ENCODE measurements around the gene PTPRF.
"Not testable (repeated sequence)": the region's sequence is repeated elsewhere in the genome, so short reads cannot be mapped to it uniquely, and the experiment has no call there.

The PTPRF gene

DNA sequence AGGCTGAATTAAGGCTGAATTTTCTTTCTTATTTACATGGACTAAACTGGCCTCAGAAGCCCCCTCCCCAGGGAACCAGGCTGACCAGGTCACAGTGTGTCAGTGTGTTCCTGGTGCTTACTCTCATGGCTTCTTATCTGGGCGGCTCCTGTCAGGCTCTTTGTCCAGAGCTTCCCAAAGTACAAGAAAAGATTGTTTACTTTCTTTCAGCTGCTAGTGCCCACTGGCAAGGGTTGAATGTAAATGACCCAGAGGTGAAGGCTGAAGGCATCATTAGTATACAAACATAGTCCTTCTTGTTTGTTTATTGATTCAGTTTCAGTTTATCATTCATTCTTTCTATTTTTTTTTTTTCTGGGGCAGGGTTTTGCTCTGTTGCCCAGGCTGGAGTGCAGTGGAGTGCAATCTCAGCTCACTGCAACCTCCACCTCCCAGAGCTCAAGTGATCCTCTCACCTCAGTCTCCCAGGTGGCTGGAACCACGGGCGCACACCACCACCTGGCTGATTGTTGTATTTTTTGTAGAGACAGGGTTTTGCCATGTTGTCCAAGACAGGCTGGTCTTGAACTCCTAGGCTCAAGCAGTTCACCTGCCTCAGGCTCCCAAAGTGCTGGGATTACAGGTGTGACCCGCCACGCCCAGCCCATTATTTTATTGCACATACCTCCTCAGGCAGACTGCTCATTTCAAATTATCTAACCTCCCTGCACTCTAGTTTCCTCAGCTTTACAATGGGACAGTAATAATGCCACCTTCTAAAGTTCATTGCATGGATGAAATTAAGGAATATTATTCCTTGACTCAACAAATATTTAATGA, 109.5 kb downstream of the PTPRF start:
- no peak for DNase-seq (ENCODE audit: low read depth)
- no peak for TF ChIP-seq POLR2A (IDR thresholded peaks at IDR 0.05; ENCODE audit: extremely low read depth, insufficient read length)
- TF ChIP-seq, protein P1, sequence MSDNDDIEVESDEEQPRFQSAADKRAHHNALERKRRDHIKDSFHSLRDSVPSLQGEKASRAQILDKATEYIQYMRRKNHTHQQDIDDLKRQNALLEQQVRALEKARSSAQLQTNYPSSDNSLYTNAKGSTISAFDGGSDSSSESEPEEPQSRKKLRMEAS (IDR thresholded peaks at IDR 0.05; ENCODE audit: low read depth, low read length) = no peak
- TF ChIP-seq, protein P2, sequence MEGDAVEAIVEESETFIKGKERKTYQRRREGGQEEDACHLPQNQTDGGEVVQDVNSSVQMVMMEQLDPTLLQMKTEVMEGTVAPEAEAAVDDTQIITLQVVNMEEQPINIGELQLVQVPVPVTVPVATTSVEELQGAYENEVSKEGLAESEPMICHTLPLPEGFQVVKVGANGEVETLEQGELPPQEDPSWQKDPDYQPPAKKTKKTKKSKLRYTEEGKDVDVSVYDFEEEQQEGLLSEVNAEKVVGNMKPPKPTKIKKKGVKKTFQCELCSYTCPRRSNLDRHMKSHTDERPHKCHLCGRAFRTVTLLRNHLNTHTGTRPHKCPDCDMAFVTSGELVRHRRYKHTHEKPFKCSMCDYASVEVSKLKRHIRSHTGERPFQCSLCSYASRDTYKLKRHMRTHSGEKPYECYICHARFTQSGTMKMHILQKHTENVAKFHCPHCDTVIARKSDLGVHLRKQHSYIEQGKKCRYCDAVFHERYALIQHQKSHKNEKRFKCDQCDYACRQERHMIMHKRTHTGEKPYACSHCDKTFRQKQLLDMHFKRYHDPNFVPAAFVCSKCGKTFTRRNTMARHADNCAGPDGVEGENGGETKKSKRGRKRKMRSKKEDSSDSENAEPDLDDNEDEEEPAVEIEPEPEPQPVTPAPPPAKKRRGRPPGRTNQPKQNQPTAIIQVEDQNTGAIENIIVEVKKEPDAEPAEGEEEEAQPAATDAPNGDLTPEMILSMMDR (IDR thresholded peaks at IDR 0.05; ENCODE audit: low read depth, low read length) = no peak
- no peak for TF ChIP-seq MYC (IDR thresholded peaks at IDR 0.05; ENCODE audit: low read depth, low read length)
- no peak overlapping the region for H3K4me3 ChIP-seq (ENCODE audit: low read depth, low read length)

DNA sequence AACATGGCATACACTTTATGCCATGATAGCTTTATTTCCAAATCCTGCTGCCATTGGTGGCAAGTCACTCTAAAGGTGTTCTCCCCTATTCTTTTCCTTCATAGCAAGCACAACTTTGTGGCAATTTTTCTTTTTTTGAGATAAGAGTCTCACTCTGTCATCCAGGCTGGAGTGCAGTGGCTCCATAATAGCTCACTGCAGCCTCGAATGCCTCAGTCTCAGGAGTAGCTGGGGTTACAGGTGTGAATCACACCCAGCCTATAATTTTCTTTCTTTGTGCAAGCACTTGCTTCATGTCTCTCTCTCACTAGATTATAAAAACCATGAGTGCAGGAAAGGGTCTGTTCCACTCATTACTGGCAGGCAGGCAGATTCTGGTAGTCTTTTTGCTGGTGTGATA, 113.9 kb downstream of the PTPRF start:
- TF ChIP-seq MYC (IDR thresholded peaks at IDR 0.05; ENCODE audit: low read depth, low read length) (no peak), POLR2A (IDR thresholded peaks at IDR 0.05; ENCODE audit: extremely low read depth, insufficient read length) (no peak)
- TF ChIP-seq, protein P1 (IDR thresholded peaks at IDR 0.05; ENCODE audit: low read depth, low read length) = no peak
- TF ChIP-seq, protein P2 (IDR thresholded peaks at IDR 0.05; ENCODE audit: low read depth, low read length) = no peak
- H3K4me3 ChIP-seq (ENCODE audit: low read depth, low read length) = no peak overlapping the region

DNA sequence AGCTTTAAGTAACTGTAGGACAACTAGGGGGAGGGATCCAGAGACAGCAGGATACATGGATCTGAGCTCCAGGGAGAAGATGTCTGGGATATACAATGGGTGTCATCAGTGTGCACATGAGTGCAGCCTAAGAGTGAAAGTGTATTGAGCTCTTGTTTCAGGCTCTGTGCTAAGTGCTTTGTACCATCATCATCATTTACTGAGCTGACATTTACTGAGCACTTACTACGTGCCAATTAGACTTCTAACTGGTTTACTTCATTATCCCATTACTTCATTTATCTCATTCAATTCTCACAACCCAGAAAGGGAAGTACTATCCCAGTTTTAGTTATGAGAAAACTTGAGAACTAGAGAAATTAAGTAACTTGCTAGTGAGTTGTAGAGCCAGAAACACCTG, 114.8 kb downstream of the PTPRF start:
- no peak overlapping the region for H3K4me3 ChIP-seq (ENCODE audit: low read depth, low read length)
- DNase-seq (ENCODE audit: low read depth) = no peak
- TF ChIP-seq MYC (IDR thresholded peaks at IDR 0.05; ENCODE audit: low read depth, low read length) = no peak
- TF ChIP-seq, protein P1 (IDR thresholded peaks at IDR 0.05; ENCODE audit: low read depth, low read length) = no peak
- no peak for TF ChIP-seq POLR2A (IDR thresholded peaks at IDR 0.05; ENCODE audit: extremely low read depth, insufficient read length)
- TF ChIP-seq, protein P2 (IDR thresholded peaks at IDR 0.05; ENCODE audit: low read depth, low read length) = no peak

More for the DNA sequence above, 113.9 kb downstream of the PTPRF start:
- no peak for DNase-seq (ENCODE audit: low read depth)

DNA sequence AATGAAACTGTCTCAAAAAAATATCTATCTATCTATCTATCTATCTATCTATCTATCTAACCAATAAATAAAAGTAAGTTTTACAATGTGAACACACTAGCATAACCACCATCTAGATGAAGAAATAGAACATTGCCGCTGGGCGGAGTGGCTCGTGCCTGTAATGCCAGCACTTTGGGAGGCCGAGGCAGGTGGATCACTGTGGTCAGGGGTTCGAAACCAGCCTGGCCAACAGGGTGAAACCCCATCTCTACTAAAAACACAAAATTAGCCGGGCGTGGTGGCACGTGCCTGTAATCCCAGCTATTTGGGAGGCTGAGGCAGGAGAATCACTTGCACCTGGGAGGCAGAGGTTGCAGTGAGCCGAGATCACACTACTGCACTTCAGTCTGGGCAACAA, 116.6 kb downstream of the PTPRF start:
- DNase-seq (ENCODE audit: low read depth); H3K4me3 ChIP-seq (ENCODE audit: low read depth, low read length): not testable (repeated sequence)

DNA sequence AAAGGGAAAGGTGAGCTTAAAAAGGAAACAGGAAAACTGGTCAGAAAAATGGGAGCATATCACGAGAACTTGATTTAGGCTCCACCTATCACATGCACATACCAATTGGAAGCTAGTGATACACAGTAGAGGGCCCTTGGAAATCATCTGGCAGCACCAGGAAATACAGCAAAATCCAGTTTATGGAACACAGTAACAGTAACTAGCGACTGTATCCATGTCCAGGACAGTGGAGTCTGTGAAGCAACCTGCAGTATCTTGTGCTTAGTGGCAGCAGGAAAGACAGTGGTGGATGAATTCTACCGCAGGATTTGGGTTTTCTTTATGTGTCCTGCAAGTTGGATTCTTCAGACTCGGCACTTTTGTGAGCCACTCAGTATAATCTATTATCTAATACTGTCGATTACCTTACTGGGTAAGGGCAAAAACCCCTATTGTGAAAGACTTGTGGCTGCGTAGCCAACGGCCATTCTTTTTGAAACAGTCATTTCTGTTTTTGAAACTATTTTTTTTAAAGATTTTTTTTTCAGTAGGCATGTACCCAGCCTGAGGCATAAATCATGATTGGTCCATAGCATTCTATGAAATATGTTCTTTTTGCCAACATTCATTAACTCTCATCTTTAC, 117.7 kb downstream of the PTPRF start:
- H3K4me3 ChIP-seq (ENCODE audit: low read depth, low read length) = no peak overlapping the region
- TF ChIP-seq MYC (IDR thresholded peaks at IDR 0.05; ENCODE audit: low read depth, low read length) = no peak
- TF ChIP-seq, protein P1 (IDR thresholded peaks at IDR 0.05; ENCODE audit: low read depth, low read length) = no peak
- no peak for TF ChIP-seq POLR2A (IDR thresholded peaks at IDR 0.05; ENCODE audit: extremely low read depth, insufficient read length)
- TF ChIP-seq, protein P2 (IDR thresholded peaks at IDR 0.05; ENCODE audit: low read depth, low read length) = no peak
- peak; percentile 65 for DNase-seq (ENCODE audit: low read depth)

DNA sequence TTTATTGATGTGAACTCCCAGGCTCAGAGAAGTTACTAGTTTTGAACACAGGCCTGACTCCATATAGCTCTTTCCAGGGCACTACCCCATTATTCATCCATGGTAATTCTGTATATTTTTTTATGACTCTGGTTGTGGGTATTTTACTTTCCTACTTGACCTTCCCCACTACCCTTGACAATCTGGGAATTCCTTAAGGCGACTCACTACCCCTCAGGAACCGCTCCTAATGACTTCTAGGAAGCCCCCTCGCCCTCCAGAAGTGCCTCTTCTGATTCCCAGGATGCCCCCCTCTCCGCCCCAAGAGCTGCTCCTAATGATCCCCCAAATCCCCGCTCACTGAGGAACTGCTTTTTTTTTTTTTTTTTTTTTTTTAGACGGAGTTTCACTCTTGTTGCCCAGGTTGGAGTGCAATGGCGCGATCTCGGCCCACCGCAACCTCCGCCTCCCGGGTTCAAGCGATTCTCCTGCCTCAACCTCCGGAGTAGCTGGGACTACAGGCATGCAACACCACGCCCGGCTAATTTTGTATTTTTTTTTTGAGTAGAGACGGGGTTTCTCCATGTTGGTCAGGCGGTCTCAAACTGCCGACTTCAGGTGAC, 118.3 kb downstream of the PTPRF start:
- DNase-seq (ENCODE audit: low read depth) = no peak
- peak overlapping the region; percentile 98 for H3K4me3 ChIP-seq (ENCODE audit: low read depth, low read length)
- no peak for TF ChIP-seq POLR2A (IDR thresholded peaks at IDR 0.05; ENCODE audit: extremely low read depth, insufficient read length)
- TF ChIP-seq, protein P2 (IDR thresholded peaks at IDR 0.05; ENCODE audit: low read depth, low read length) = no peak
- TF ChIP-seq MYC (IDR thresholded peaks at IDR 0.05; ENCODE audit: low read depth, low read length) = no peak
- TF ChIP-seq, protein P1 (IDR thresholded peaks at IDR 0.05; ENCODE audit: low read depth, low read length) = no peak
